Natural killer cell treated with Interleukin-12 subunit alpha and Interleukin-12 subunit beta and Interleukin-15 and Interleukin-18, amount 100 ng/mL, for 72 hours (primary cell): ENCODE measurements around the gene XXYLT1. TPM values are rescaled to one million over a fixed set of nuclear protein-coding genes. Genes with fewer than 3 reads are reported as not detected.

Experiments
- ATAC-seq, 2 donors: fragments of 150-1000 bp; cut with Tn5 transposase in 1 of 2; sonication (Bioruptor Pico), chemical (Tn5 transposase) in 1 of 2; 2 replicates each; pipeline ENCODE4 v1.10.0; 2021
- DNase-seq: peaks from one replicate; pipeline ENCODE4 v3.0.0; 2022; ENCODE audit warnings: low spot score
- H3K27ac Mint-ChIP-seq, 2 donors: 1 replicate in 1 of 2; 2 replicates in 1 of 2; pipeline ENCODE4 v1.8.0; 2022; ENCODE audit warnings: mixed read lengths in 2 of 2, mild to moderate bottlenecking in 1 of 2, moderate library complexity in 1 of 2
- H3K27me3 Mint-ChIP-seq, 2 donors: 1 replicate in 1 of 2; 2 replicates in 1 of 2; pipeline ENCODE4 v1.8.0; 2022; ENCODE audit warnings: mixed read lengths in 2 of 2
- H3K36me3 Mint-ChIP-seq: one replicate; pipeline ENCODE4 v1.8.0; 2022; ENCODE audit warnings: mixed read lengths
- H3K4me1 Mint-ChIP-seq, 2 donors: 1 replicate in 1 of 2; 2 replicates in 1 of 2; pipeline ENCODE4 v1.8.0; 2022; ENCODE audit warnings: low read depth in 2 of 2, mixed read lengths in 2 of 2, mild to moderate bottlenecking in 1 of 2
- H3K4me3 Mint-ChIP-seq: one replicate; pipeline ENCODE4 v1.8.0; 2022; ENCODE audit warnings: mixed read lengths
- H3K9me3 Mint-ChIP-seq: 2 replicates; pipeline ENCODE4 v1.8.0; 2022; ENCODE audit warnings: mixed read lengths
- total RNA-seq, 2 donors: library from RNA; stranded (reverse); gene quantifications; one replicate each; pipeline ENCODE4 v1.2.3, GENCODE V29; 2022

XXYLT1 gene
- total RNA-seq, 2 donors from 2014 or later = 10.5 to 16.2 TPM

DNA sequence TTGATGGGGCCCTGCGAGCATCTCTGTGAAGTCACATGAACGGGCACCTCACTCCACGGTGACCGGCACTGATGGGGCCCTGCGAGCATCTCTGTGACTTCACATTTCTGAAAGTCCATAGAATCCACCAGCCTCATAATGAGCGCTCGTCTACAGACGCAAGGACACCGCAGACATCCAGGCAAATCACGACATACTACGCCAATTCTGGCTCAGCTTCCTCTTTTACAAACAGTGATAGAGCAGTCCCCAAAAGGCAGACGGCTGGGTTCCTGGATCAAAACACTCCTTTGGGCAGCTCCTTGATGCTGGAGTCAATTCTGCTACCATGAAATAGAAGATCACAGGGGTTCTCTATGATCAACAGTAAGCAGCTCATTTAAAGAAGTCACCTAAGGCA is 125.4 kb downstream of the XXYLT1 start:
- Mint-ChIP-seq H3K4me3 (no peak overlapping the region), H3K27me3 (no peaks in the 10 kb centered on the region), H3K27ac (no peak overlapping the region), H3K4me1 (peaks cover 32 to 33% of the 10 kb centered on the region in 2 donors), H3K36me3 (peaks cover 16% of the 10 kb centered on the region), H3K9me3 (peaks cover 6% of the 10 kb centered on the region)
- ATAC-seq (no peak), DNase-seq (no peak)

DNA sequence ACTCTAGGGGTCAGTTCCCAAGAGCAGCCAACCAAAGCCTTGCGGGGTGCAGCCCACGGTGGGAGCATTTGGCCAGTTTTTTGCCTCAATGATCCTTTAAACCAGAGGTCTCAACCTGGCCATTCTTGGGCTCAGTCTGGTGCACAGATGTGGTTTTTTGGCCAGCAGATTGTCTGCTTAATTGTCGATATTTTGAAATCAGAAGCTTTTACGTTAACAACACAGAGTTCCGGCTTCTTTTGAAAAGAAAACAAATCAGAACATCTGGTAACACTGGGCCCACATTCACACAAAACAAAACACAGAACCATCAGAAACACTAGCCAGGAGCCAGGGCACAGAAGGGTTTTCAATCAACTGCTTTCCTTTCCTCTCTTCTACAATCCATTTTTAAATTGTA is 127.7 kb downstream of the XXYLT1 start:
- Mint-ChIP-seq H3K4me3 (no peak overlapping the region), H3K9me3 (peaks cover 9% of the 10 kb centered on the region), H3K36me3 (peaks cover 21% of the 10 kb centered on the region), H3K27me3 (no peaks in the 10 kb centered on the region), H3K4me1 (peaks cover 13 to 16% of the 10 kb centered on the region in 2 donors), H3K27ac (no peak overlapping the region)
- ATAC-seq (no peak), DNase-seq (no peak)

DNA sequence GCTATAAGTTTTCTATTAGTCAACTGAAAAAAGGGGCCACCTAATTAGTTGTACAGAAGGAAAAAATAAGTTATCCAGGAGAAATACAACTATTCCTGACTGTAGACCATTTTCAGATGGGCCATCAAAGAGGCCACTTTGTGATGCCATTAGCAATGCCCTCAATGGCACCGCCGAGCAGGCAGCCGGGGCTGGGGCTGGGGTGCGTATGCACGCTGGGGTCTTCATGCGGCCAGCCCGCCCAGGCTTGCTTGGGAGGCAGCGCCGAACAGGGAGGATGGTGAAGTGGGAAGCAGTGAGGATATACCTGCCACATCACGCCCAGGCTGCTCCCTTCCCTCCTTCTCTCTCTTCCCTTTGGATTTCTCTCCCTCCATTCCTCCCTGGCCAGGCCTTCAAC is 128.4 kb downstream of the XXYLT1 start:
- ATAC-seq (no peak), DNase-seq (no peak)
- Mint-ChIP-seq H3K4me3 (no peak overlapping the region), H3K9me3 (peaks cover 9% of the 10 kb centered on the region), H3K27ac (no peak overlapping the region), H3K4me1 (peaks cover 6 to 9% of the 10 kb centered on the region in 2 donors), H3K36me3 (peaks cover 21% of the 10 kb centered on the region), H3K27me3 (no peaks in the 10 kb centered on the region)

DNA sequence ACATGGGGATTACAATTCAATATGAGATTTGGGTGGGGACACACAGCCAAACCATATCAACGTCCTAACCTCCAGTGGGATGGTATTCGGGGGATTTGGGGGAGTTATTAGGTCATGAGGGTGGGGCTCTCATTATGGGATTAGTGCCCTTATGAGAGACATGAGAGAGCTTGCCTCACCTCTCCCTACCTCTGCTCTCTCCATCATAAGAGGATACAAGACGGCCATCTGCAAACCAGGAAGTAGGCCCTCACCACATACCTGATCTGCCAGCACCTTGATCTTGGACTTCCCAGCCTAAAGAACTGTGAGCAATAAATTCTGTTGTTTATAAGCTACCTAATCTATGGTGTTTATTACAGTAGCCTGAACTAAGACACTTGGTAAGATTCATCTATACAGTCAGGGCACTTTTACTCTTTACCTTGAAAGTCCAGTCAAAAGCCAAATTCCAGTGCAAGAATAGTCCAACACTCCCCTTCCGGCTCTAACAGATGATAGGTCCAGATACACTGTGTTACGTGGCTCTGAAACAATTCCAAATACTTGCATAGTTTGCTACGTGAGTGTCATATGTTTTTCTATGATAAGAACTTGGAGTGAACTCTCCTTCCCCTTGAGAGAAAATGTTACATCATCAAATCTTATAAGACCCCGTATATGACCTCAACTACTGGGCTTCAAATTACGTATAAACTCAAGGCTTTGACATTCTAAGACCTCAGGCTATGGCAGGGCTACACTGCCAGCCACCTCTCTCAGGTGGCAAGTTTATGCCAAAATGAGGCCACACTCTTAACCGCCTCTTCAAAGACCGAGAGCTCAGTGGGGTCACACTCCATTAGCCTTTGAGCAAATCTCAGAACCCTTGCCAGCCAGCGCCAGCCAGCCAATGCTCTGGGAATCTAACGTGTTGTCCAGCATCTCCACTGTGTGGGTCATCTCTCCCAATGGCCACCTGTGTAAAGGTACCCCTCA is 129.9 kb downstream of the XXYLT1 start:
- Mint-ChIP-seq H3K4me1 (peaks cover 0 to 3% of the 10 kb centered on the region in 2 donors), H3K27me3 (no peaks in the 10 kb centered on the region), H3K4me3 (no peak overlapping the region), H3K27ac (no peak overlapping the region), H3K36me3 (peaks cover 21% of the 10 kb centered on the region), H3K9me3 (peaks cover 9% of the 10 kb centered on the region)
- DNase-seq (no peak), ATAC-seq (no peak)

DNA sequence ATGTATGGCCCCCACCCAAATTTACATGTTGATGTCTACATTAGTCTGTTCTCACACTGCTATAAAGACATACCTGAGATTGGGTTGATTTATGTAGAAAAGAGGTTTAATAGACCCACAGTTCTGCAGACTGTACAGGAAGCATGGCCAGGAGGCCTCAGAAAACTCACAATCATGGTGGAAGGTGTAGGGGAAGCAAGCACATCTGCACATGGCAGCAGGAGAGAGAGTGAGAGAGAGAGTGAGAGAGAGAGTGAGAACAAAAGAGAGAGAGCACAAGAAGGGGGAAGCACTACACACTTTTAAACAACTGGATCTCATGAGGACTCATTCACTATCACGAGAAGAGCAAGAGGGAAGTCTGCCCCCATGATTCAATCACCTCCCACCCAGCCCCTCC is 130.5 kb downstream of the XXYLT1 start:
- DNase-seq (no peak), ATAC-seq (no peak)
- H3K4me3 Mint-ChIP-seq = no peak overlapping the region
- H3K36me3 Mint-ChIP-seq = peaks cover 21% of the 10 kb centered on the region
- H3K27ac Mint-ChIP-seq = no peak overlapping the region
- H3K27me3 Mint-ChIP-seq = no peaks in the 10 kb centered on the region
- H3K9me3 Mint-ChIP-seq = peaks cover 9% of the 10 kb centered on the region
- H3K4me1 Mint-ChIP-seq = no peaks in the 10 kb centered on the region

DNA sequence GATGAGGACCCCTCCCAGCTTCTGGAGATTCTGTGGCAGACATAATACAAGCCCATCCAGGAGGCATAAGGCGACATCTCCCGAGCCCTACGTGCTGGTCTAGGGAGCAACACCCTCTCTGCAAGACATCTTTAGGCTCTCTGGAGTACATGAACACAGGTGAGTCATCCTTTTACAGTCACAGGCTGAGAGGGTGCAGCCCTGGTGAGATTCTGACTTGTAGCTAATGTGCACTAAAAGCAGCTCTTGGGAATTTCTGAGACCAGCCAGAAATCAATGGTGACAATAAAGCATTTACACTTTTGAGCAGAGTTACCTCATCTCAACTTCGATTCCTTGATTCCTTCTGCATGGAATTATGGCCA is 131.1 kb downstream of the XXYLT1 start:
- peaks cover 21% of the 10 kb centered on the region for H3K36me3 Mint-ChIP-seq
- no peaks in the 10 kb centered on the region for H3K27me3 Mint-ChIP-seq
- H3K4me3 Mint-ChIP-seq = no peak overlapping the region
- no peak for DNase-seq
- H3K4me1 Mint-ChIP-seq = peaks cover 0 to 2% of the 10 kb centered on the region in 2 donors
- ATAC-seq = no peak
- no peak overlapping the region for H3K27ac Mint-ChIP-seq
- peaks cover 9% of the 10 kb centered on the region for H3K9me3 Mint-ChIP-seq

DNA sequence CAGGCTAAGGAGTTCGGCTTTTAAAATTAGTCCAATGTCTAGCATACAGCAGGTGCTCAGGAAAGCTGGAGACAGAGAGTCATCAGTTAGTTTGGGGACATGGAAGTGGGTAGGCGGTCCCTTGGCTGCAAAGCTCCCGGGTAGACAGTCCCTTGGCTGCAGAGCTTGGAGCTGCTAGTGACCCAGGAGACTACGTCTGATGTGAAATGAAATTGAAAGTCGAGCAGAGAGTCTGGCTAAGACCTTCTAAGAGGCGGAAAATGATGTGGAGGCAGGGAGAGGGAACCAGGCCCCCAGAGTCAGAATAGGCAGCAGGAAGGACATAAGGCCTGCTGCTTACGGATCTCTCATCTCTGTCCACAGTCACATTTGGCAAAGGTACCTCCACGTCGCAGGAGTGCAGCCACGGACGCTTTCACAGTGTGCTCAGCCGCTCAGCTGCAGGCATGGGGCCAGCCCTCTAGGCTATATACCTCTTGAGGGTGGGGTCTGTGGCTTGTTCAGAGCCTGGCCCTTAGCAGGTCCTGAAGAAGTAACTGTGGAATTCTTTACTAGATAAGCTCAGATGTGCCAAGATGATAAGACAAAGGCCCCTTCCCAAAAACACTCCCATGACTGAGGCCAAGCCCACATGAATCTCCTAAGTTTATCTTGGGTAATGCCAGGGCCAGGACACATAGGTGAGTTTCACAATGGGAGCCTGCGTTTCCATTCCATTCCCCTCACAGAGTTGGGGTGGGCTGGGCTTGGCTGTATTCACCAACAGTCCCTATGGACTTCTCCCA is 131.7 kb downstream of the XXYLT1 start:
- Mint-ChIP-seq H3K4me1 (peaks cover 0 to 6% of the 10 kb centered on the region in 2 donors), H3K27me3 (no peaks in the 10 kb centered on the region), H3K9me3 (peaks cover 9% of the 10 kb centered on the region), H3K27ac (no peak overlapping the region), H3K36me3 (peaks cover 21% of the 10 kb centered on the region), H3K4me3 (no peak overlapping the region)
- no peak for DNase-seq
- peak in 1 of 2 donors; percentile 43 for ATAC-seq

DNA sequence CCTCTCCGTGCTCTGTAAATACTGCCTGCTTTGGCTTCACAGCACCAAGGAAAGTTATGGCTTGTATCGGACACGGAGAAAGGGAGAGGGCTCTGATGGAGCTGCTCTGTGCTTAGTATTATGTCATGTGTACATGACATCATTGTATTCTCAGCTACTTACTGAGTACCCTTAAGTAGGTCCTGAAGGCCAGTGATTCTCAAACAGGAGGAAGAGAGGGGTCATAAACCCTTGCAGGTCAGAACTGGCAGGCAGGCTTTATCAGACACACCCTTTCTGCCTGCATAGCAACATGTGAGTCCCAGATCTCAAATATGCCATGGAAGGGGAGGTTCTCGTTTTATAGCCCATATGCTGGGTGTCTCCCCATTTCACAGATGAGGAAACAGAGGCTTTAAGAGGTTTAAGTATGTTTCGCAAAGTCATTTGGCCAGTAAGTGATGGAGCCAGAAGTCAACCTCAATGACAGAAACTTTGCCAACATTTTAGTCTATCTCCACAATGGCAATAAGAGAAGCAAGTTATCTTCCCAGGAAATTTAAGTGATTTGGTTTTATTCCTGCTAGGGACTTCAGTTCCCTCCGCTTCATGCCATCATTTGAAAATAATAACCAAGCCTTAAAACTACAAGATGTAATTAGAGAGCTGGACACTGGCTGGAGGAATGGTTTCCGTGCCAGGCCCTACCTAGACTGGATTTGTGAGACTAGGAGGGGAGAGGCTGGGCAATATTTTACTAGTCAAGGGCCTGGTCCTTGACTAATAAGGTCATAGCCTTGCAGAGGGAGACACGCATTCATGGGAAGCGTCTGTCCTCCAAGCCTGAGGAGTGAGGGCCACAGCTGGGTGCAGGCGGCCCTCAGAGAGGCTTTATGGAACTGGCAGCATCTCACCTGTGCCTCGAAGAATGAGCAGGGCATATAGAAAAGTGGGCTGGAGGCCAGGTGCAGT is 133.0 kb downstream of the XXYLT1 start:
- Mint-ChIP-seq H3K4me1 (peaks cover 0 to 7% of the 10 kb centered on the region in 2 donors), H3K36me3 (peaks cover 21% of the 10 kb centered on the region), H3K27ac (no peak overlapping the region), H3K4me3 (no peak overlapping the region), H3K27me3 (no peaks in the 10 kb centered on the region), H3K9me3 (peaks cover 9% of the 10 kb centered on the region)
- ATAC-seq (no peak), DNase-seq (peak; percentile 5)

DNA sequence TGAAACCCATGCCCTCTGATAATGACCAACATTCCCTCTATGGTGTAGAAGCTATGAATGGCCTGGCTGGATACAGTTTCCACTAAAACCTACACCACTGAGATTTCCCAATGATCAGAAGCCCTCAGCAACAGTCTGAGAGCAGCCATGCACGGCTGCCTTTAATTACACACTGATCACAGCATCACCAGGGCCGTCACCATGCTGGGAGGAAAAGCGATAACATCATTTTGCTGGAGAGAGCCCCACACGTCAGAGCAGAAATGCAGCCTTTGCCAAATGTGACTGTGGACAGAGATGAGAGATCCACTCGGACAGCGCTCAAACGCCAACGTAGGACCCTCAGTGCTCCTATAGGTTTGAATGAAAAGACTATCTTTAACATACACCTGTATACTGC is 135.0 kb downstream of the XXYLT1 start:
- DNase-seq = peak; percentile 15
- no peaks in the 10 kb centered on the region for H3K27me3 Mint-ChIP-seq
- H3K27ac Mint-ChIP-seq = no peak overlapping the region
- ATAC-seq = no peak
- no peak overlapping the region for H3K4me3 Mint-ChIP-seq
- H3K9me3 Mint-ChIP-seq = peaks cover 6% of the 10 kb centered on the region
- peaks cover 2 to 9% of the 10 kb centered on the region in 2 donors for H3K4me1 Mint-ChIP-seq
- peaks cover 7% of the 10 kb centered on the region for H3K36me3 Mint-ChIP-seq

DNA sequence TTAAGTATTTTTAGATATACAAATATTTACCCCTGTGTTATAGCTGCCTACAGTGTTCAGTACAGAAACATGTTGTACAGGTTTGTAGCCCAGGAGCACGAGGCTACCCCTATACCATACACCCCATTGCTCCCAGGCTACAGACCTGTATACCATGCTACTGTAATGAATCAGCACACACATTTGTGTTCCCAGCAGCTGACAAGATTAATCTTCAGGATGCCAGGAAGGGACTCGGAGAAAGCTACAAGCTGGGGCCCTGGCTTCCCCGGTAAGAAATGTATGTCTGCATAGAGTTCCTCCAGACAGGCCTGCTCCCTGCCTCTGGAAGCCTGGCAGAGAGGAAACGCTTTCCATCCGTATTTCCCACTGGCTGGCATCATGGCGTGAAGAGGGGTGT is 136.5 kb downstream of the XXYLT1 start:
- Mint-ChIP-seq H3K9me3 (no peaks in the 10 kb centered on the region), H3K27ac (no peak overlapping the region), H3K4me1 (peaks cover 14 to 20% of the 10 kb centered on the region in 2 donors), H3K36me3 (no peaks in the 10 kb centered on the region), H3K27me3 (no peaks in the 10 kb centered on the region), H3K4me3 (no peak overlapping the region)
- DNase-seq (no peak), ATAC-seq (no peak)

DNA sequence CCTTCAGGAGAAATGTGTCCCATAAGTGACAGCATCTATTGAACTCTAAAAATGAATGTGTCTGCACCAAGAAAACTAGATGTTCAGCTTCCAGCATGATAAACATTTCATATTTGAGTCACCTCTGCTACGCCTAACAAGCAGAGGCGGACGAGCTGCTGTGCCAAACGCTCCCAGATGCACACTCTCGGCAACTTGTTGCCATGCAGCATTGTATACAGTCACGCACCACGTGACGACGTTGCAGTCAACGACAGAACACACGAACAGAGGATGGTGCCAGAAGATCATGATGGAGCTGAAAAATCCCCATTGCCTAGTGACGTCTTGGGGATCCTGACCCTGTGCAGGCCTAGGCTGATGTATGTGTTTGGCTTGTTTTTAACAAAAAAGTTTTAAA is 137.5 kb downstream of the XXYLT1 start:
- H3K4me3 Mint-ChIP-seq = no peak overlapping the region
- ATAC-seq = peak in 1 of 2 donors; percentile 68
- no peaks in the 10 kb centered on the region for H3K9me3 Mint-ChIP-seq
- DNase-seq = no peak
- H3K27me3 Mint-ChIP-seq = no peaks in the 10 kb centered on the region
- peaks cover 19 to 28% of the 10 kb centered on the region in 2 donors for H3K4me1 Mint-ChIP-seq
- no peaks in the 10 kb centered on the region for H3K36me3 Mint-ChIP-seq
- no peak overlapping the region for H3K27ac Mint-ChIP-seq

DNA sequence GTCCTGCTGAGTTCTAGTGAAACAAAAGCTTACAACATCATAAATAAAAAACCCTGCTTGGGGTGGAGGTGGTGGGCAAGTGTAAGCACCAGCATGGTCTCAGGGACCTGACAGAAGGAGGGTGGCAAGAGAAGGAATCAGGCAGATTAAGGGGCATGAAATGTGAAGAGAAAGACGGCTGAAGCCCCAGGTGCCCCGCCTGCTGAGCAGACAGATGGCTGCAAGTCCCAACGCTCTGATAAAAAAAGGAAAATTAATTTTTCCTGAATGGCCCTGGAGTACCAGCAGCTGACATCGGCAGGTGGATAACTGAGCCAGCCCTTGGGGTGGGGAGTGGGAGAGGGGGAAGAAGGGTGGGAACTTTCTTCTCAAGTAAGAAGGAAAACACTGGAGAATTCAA is 137.9 kb downstream of the XXYLT1 start:
- no peak for ATAC-seq
- Mint-ChIP-seq H3K27ac (peak overlapping the region in 1 of 2 donors; percentile 38), H3K9me3 (no peaks in the 10 kb centered on the region), H3K4me3 (peak overlapping the region; percentile 36), H3K36me3 (no peaks in the 10 kb centered on the region), H3K4me1 (peaks cover 23 to 33% of the 10 kb centered on the region in 2 donors), H3K27me3 (no peaks in the 10 kb centered on the region)
- DNase-seq = no peak

DNA sequence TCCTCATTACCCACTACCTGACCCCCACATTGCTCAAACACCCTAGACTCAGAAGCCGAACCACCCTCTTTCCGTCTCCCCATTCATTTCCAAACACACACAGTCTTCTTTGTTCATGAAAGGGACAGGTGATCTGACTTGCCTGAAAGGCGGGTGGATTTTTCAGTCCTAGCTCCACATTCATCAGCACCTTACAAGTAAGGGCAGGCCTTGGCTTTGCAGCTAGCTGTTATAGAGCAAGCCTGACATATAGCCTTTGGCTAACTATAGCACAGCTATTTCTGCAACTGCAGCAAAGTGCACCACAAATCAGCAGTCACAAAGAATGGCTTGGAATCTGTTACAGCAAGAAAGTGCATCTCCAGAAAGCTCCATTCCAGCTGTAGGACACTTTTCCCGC is 139.8 kb downstream of the XXYLT1 start:
- H3K9me3 Mint-ChIP-seq = no peaks in the 10 kb centered on the region

More for the DNA sequence above, 139.8 kb downstream of the XXYLT1 start:
- no peak for DNase-seq
- H3K27me3 Mint-ChIP-seq = no peaks in the 10 kb centered on the region
- H3K4me3 Mint-ChIP-seq = no peak overlapping the region
- peaks cover 28 to 34% of the 10 kb centered on the region in 2 donors for H3K4me1 Mint-ChIP-seq
- no peak overlapping the region for H3K27ac Mint-ChIP-seq
- H3K36me3 Mint-ChIP-seq = no peaks in the 10 kb centered on the region
- ATAC-seq = no peak
